ENCODE results near the gene CRTC2. TPM values are rescaled to one million over a fixed set of nuclear protein-coding genes. Genes with fewer than 3 reads are reported as not detected.
"Not testable (repeated sequence)": the region's sequence is repeated elsewhere in the genome, so short reads cannot be mapped to it uniquely, and the experiment has no call there.

Gene CRTC2
- 10 to 100 TPM; 56.4 to 67.0 TPM for total RNA-seq

- Mint-ChIP-seq H3K4me3 (peak within 1 kb of the TSS; percentile 92), H3K27me3 (no peaks in the 10 kb centered on the region), H3K36me3 (peaks cover 25% of the 10 kb centered on the region), H3K27ac (peak within 1 kb of the TSS; percentile 96), H3K9me3 (no peaks in the 10 kb centered on the region), H3K4me1 (peaks cover 44% of the 10 kb centered on the region)
- DNase-seq, result peak; percentile 96
Measured at GRCh38 chr1:153958111-153958960, at the start of gene CRTC2. TSS of gene CRTC2 (minus strand) at chr1:153958612. CDS start at chr1:153958497, 115 bp downstream.

- DNase-seq, result no peak
- Mint-ChIP-seq H3K27ac (no peak overlapping the region), H3K4me1 (no peaks in the 10 kb centered on the region), H3K27me3 (no peaks in the 10 kb centered on the region), H3K4me3 (no peak overlapping the region), H3K36me3 (no peaks in the 10 kb centered on the region), H3K9me3 (no peaks in the 10 kb centered on the region)
Measured at GRCh38 chr1:154006136-154006535, 47.7 kb upstream of the CRTC2 start.

- no peak overlapping the region for H3K4me3 Mint-ChIP-seq
- no peaks in the 10 kb centered on the region for H3K4me1 Mint-ChIP-seq
- H3K36me3 Mint-ChIP-seq, result peaks cover 11% of the 10 kb centered on the region
- DNase-seq, result no peak
- peaks cover 2% of the 10 kb centered on the region for H3K9me3 Mint-ChIP-seq
- H3K27ac Mint-ChIP-seq, result no peak overlapping the region
- no peaks in the 10 kb centered on the region for H3K27me3 Mint-ChIP-seq
Measured at GRCh38 chr1:154000420-154000819, 42.0 kb upstream of the CRTC2 start.

GRCh38 chr1:153996882-153997281, 38.5 kb upstream of the CRTC2 start:
- not testable (repeated sequence) for H3K27me3 Mint-ChIP-seq, H3K4me1 Mint-ChIP-seq, H3K9me3 Mint-ChIP-seq, DNase-seq, H3K27ac Mint-ChIP-seq, H3K4me3 Mint-ChIP-seq
- H3K36me3 Mint-ChIP-seq, result peaks cover 44% of the 10 kb centered on the region

- Mint-ChIP-seq H3K4me1 (peaks cover 13% of the 10 kb centered on the region), H3K4me3 (no peak overlapping the region), H3K36me3 (peaks cover 57% of the 10 kb centered on the region), H3K27ac (peak overlapping the region; percentile 19), H3K27me3 (peaks cover 2% of the 10 kb centered on the region), H3K9me3 (peaks cover 7% of the 10 kb centered on the region)
- DNase-seq, result no peak
Measured at GRCh38 chr1:153995640-153996039, 37.2 kb upstream of the CRTC2 start.

GRCh38 chr1:153995202-153995601, 36.8 kb upstream of the CRTC2 start:
- peaks cover 4% of the 10 kb centered on the region for H3K27me3 Mint-ChIP-seq
- H3K9me3 Mint-ChIP-seq, result peaks cover 7% of the 10 kb centered on the region
- no peak for DNase-seq
- no peak overlapping the region for H3K4me3 Mint-ChIP-seq
- peaks cover 17% of the 10 kb centered on the region for H3K4me1 Mint-ChIP-seq
- peak overlapping the region; percentile 19 for H3K27ac Mint-ChIP-seq
- H3K36me3 Mint-ChIP-seq, result peaks cover 59% of the 10 kb centered on the region

GRCh38 chr1:153991806-153992205, 33.4 kb upstream of the CRTC2 start:
- H3K27ac Mint-ChIP-seq, result peak overlapping the region; percentile 99
- H3K27me3 Mint-ChIP-seq, result peaks cover 4% of the 10 kb centered on the region
- H3K4me3 Mint-ChIP-seq, result peak overlapping the region; percentile 97
- peaks cover 7% of the 10 kb centered on the region for H3K9me3 Mint-ChIP-seq
- H3K36me3 Mint-ChIP-seq, result peaks cover 59% of the 10 kb centered on the region
- H3K4me1 Mint-ChIP-seq, result peaks cover 27% of the 10 kb centered on the region
- no peak for DNase-seq

- peaks cover 55% of the 10 kb centered on the region for H3K36me3 Mint-ChIP-seq
Measured at GRCh38 chr1:153991151-153991630, 32.8 kb upstream of the CRTC2 start.

GRCh38 chr1:153990468-153991150, 32.2 kb upstream of the CRTC2 start, which contains the start of gene RPS27:
TSS of gene RPS27 (plus strand) at chr1:153990762. CDS start at chr1:153990797, 35 bp downstream.
- Mint-ChIP-seq H3K9me3 (peaks cover 5% of the 10 kb centered on the region), H3K27me3 (peaks cover 4% of the 10 kb centered on the region), H3K4me1 (peaks cover 34% of the 10 kb centered on the region), H3K4me3 (peak within 1 kb of the TSS; percentile 97), H3K27ac (peak within 1 kb of the TSS; percentile 99), H3K36me3 (peaks cover 50% of the 10 kb centered on the region)
- peak; percentile 85 for DNase-seq

More at GRCh38 chr1:153991151-153991630, 32.8 kb upstream of the CRTC2 start:
- Mint-ChIP-seq H3K27me3 (peaks cover 4% of the 10 kb centered on the region), H3K4me1 (peaks cover 31% of the 10 kb centered on the region), H3K27ac (peak overlapping the region; percentile 99), H3K4me3 (peak overlapping the region; percentile 97), H3K9me3 (peaks cover 7% of the 10 kb centered on the region)
- DNase-seq, result no peak

- DNase-seq, result no peak
- peaks cover 4% of the 10 kb centered on the region for H3K27me3 Mint-ChIP-seq
- H3K9me3 Mint-ChIP-seq, result peaks cover under 1% of the 10 kb centered on the region
- no peak overlapping the region for H3K4me3 Mint-ChIP-seq
- peak overlapping the region; percentile 88 for H3K27ac Mint-ChIP-seq
- H3K36me3 Mint-ChIP-seq, result peaks cover 26% of the 10 kb centered on the region
- H3K4me1 Mint-ChIP-seq, result peaks cover 44% of the 10 kb centered on the region
Measured at GRCh38 chr1:153987621-153988020, 29.2 kb upstream of the CRTC2 start.

- Mint-ChIP-seq H3K9me3 (no peaks in the 10 kb centered on the region), H3K27me3 (peaks cover 4% of the 10 kb centered on the region), H3K36me3 (peaks cover 12% of the 10 kb centered on the region), H3K4me3 (peak within 1 kb of the TSS; percentile 92), H3K27ac (peak within 1 kb of the TSS; percentile 96), H3K4me1 (peaks cover 34% of the 10 kb centered on the region)
- no peak for DNase-seq
Measured at GRCh38 chr1:153985941-153986761, 27.7 kb upstream of the CRTC2 start, which contains the start of gene RAB13. TSS of gene RAB13 (minus strand) at chr1:153986339. CDS start at chr1:153986236, 103 bp downstream.

GRCh38 chr1:153985341-153985912, 27.0 kb upstream of the CRTC2 start:
- peak overlapping the region; percentile 96 for H3K27ac Mint-ChIP-seq
- no peaks in the 10 kb centered on the region for H3K9me3 Mint-ChIP-seq
- peaks cover 4% of the 10 kb centered on the region for H3K36me3 Mint-ChIP-seq
- peak overlapping the region; percentile 92 for H3K4me3 Mint-ChIP-seq
- peaks cover 32% of the 10 kb centered on the region for H3K4me1 Mint-ChIP-seq
- DNase-seq, result peak; percentile 73
- no peaks in the 10 kb centered on the region for H3K27me3 Mint-ChIP-seq

- H3K36me3 Mint-ChIP-seq, result peaks cover 6% of the 10 kb centered on the region
Measured at GRCh38 chr1:153984123-153984894, 25.9 kb upstream of the CRTC2 start.

More at GRCh38 chr1:153984123-153984894, 25.9 kb upstream of the CRTC2 start:
- no peak for DNase-seq
- no peaks in the 10 kb centered on the region for H3K9me3 Mint-ChIP-seq
- peak overlapping the region; percentile 65 for H3K27ac Mint-ChIP-seq
- H3K4me3 Mint-ChIP-seq, result peak overlapping the region; percentile 27
- no peaks in the 10 kb centered on the region for H3K27me3 Mint-ChIP-seq
- H3K4me1 Mint-ChIP-seq, result peaks cover 26% of the 10 kb centered on the region

Data from activated naive CD8-positive, alpha-beta T cell treated with anti-CD3 and anti-CD28 coated beads for 36 hours (primary cell).